VCaP (cell line): ENCODE data around the gene METTL13.

Experiments used
- H3K27ac ChIP-seq: fragments of 450-650 bp; 2 replicates; pipeline ENCODE4 v1.5.1; 2017
- CTCF ChIP-seq: fragments of 450-650 bp; conservative IDR thresholded peaks from 2 replicates; pipeline ENCODE4 v1.5.1; 2017; ENCODE audit warnings: mild to moderate bottlenecking, moderate library complexity

METTL13 gene, protein sequence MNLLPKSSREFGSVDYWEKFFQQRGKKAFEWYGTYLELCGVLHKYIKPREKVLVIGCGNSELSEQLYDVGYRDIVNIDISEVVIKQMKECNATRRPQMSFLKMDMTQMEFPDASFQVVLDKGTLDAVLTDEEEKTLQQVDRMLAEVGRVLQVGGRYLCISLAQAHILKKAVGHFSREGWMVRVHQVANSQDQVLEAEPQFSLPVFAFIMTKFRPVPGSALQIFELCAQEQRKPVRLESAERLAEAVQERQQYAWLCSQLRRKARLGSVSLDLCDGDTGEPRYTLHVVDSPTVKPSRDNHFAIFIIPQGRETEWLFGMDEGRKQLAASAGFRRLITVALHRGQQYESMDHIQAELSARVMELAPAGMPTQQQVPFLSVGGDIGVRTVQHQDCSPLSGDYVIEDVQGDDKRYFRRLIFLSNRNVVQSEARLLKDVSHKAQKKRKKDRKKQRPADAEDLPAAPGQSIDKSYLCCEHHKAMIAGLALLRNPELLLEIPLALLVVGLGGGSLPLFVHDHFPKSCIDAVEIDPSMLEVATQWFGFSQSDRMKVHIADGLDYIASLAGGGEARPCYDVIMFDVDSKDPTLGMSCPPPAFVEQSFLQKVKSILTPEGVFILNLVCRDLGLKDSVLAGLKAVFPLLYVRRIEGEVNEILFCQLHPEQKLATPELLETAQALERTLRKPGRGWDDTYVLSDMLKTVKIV

DNA sequence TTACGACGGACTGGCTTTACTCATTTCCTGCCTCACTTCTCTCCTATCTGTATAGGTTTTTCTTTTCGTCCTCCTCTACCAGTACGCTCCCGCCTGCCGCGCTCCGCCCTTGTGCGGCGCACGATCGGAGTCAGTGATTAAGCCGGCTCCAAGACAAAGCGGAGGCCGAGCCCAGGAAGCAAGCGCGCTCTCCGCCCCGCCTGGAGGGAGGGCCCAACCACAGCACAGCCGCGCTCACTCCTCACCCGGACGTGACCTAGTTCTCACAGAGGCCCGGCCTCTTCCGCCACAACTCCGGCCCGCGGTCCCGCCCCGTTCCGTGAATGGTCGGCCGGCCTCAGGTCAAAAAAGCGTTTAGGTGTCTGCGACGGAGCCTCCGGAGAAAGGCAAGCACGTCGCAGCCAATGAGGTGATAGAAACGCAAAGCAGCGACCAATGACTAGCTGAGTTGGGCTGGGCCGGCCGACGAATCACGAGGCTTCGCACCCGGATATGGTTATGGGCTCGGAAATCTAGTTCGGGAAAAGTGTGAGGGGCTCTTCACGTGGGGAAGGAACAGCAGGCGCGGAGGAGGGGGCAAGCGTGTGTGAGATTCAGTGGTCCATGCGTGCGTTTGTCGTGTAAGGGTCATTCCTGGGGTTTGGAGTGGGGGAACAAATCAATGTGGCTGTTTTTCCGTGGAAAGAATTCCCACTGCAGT, at the start of gene METTL13:
Gene METTL13, plus strand, starts transcription at position 485 of the 700 bp plus-strand sequence. CDS start 308 bp downstream, outside the sequence.
- peak within 1 kb of the TSS; percentile 89 for H3K27ac ChIP-seq
- no peak for TF ChIP-seq CTCF

DNA sequence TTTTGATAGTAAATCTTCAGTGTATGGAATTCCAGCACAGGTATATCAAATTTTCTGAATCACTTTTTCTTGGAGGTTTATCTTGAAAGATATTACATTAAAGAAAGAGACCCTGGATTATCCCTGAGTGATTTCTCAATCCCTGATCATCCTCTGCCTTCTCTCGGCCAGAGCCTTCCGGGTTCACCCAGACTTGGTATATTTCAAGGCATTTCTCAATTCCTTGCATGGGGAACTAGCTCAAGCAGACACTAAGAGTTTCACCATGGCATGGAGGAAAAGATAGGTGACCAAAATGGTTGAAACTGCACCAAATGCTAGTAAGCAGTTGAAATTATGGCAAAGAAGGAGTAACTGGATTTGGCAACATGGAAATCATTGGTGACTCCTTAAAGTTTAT, 45.3 kb upstream of the METTL13 start:
- no peak overlapping the region for H3K27ac ChIP-seq
- TF ChIP-seq CTCF = no peak

DNA sequence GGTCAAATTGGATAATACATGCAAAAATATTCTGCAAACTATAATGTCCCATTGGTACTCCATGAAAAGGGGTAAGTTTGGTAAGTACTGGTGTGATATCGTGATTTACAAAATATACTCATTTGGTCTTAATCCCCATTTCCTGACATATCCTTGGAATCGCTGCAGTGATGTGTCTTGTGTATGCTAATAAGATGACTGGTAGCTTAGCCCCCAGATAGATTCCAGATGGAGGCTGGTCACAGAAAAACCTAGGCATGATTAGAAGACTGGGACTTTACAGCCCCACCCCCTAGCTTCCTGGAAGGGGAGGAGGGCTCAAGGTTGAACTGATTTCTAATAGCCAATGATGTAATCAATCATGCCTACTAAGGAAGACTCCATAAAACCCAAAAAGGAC, 42.5 kb upstream of the METTL13 start:
- TF ChIP-seq CTCF = no peak
- H3K27ac ChIP-seq = no peak overlapping the region

GRCh38 chr1:171739656-171740055, 41.8 kb upstream of the METTL13 start:
- TF ChIP-seq CTCF = no peak
- no peak overlapping the region for H3K27ac ChIP-seq

DNA sequence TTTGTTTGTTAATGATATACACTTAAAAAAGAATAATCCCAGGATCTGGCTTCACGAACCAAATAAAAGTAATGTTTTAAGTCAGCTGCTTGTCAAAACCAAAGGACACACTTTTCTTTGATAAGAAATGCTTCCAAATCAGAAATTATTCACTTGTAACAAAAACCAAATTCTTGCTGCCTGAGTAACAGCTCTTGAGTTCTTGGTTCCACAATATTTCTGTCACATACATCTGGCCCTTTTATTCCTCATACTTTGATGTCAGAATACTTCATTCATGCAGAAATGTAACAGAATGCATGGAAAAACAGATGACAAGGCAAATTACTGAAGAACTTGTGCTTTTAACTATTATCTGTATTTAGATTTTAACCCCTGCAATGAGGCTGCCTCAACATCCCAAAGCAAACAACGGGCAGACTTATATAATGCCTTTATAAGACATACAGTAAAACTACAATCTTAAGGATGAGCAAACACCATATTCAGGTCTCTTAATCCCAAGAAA, 41.0 kb upstream of the METTL13 start:
- TF ChIP-seq CTCF = no peak
- H3K27ac ChIP-seq = peak overlapping the region; percentile 94

DNA sequence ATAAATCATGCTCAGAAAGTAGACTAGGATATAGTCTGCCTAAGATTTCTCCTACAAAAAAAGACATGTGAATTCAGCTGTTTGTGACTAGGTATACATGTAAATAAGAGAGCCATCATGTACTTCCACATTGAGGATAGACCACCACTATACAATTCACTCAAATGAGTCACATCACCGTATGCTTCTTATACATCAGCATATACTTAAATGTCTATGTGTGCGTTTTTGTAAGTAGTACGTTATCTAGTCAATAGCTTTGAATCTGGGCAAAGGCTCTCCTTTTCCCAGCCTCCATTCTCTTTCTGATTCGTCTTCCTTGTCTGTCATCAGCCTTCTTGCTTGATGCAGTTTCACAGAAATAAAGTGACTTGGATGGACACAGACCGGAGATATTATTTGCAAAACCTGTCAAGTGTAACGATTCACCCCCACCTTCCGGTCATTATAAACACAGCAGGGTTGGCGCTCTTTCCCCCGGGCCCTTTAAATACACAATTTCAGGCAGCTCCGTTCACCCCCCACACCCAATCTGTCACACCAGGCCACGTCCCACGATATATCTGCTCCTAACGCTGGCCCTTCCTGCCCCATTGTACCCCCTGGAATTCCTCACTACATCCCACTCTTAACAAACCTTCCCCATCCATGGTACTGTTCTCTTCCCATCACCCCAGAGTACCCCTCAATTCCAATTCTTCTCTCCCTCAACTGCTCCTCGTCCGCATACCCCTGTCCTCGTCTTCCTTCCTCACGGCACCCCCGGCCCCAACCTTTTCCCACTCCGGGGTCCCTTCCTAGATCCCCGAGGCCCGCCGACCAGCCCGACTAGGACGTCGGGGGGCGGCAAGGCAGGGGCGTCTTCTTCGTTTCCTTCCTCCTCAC, 40.2 kb upstream of the METTL13 start:
- H3K27ac ChIP-seq = peak overlapping the region; percentile 94
- peak; percentile 10; the same call in 1 of the 2 replicates for TF ChIP-seq CTCF
